HUES6 (cell line): ENCODE results near the gene PCNX2.
"Not testable (repeated sequence)": the region's sequence is repeated elsewhere in the genome, so short reads cannot be mapped to it uniquely, and the experiment has no call there.

Source experiments
- H3K27ac ChIP-seq: 2 replicates; pipeline ENCODE4 v1.7.0; 2013; ENCODE audit warnings: low read depth, mild to moderate bottlenecking, low read length, inconsistent platforms
- H3K27me3 ChIP-seq: 2 replicates; pipeline ENCODE4 v1.6.1; 2013; ENCODE audit warnings: low read length; ENCODE audit not compliant: control insufficient read depth, insufficient read depth
- H3K36me3 ChIP-seq: 2 replicates; pipeline ENCODE4 v1.6.1; 2013; ENCODE audit warnings: low read length; ENCODE audit not compliant: control insufficient read depth, insufficient read depth
- H3K4me1 ChIP-seq: 2 replicates; pipeline ENCODE4 v1.6.1; 2013; ENCODE audit warnings: low read length; ENCODE audit not compliant: control insufficient read depth, insufficient read depth
- H3K4me3 ChIP-seq: 2 replicates; pipeline ENCODE4 v1.5.1; 2013; ENCODE audit warnings: low read depth, low read length
- H3K9ac ChIP-seq: one replicate; pipeline ENCODE4 v1.6.1; 2013; ENCODE audit warnings: mild to moderate bottlenecking, low read length
- H3K9me3 ChIP-seq: 2 replicates; pipeline ENCODE4 v1.6.1; 2013; ENCODE audit warnings: low read depth, low read length; ENCODE audit not compliant: control insufficient read depth, insufficient read depth

The PCNX2 gene

DNA sequence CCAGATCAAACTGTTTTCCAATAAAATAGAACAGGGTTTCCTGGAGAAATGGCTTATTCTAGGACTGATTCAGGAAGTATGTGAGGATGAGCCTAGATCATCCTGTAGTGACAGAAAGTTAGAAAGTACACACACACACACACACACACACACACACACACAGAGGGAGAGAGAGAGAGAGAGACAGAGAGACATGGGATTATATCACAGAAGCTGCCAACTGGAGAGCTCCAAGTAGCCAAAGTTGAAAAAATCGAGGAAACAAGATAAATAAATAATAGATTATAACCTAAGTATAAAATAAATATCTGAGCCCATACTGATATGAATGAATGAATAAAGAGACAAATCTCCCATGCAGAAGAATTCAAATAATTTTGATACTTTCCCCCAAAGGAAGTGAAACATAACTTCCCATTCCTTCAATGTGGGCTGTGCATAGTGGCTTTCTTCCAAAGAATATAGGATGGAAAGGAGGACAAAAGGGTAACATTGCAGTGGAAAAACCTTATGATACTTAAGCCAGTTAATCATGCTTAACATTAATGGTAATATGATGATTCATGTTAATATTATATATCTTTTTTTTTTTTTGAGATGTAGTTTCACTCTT, 173.5 kb downstream of the PCNX2 start:
- H3K27ac ChIP-seq: no peak overlapping the region
- no peak overlapping the region for H3K4me3 ChIP-seq
- no peaks in the 10 kb centered on the region for H3K4me1 ChIP-seq
- H3K9me3 ChIP-seq: no peaks in the 10 kb centered on the region
- H3K36me3 ChIP-seq: peaks cover 23% of the 10 kb centered on the region
- no peaks in the 10 kb centered on the region for H3K27me3 ChIP-seq
- H3K9ac ChIP-seq: no peak overlapping the region

GRCh38 chr1:233114860-233115259, 180.7 kb downstream of the PCNX2 start:
- Histone ChIP-seq H3K27ac (peak overlapping the region; percentile 97), H3K27me3 (no peaks in the 10 kb centered on the region), H3K36me3 (peaks cover 7% of the 10 kb centered on the region; the same call in 1 of the 2 replicates), H3K9ac (peak overlapping the region; percentile 91), H3K9me3 (no peaks in the 10 kb centered on the region), H3K4me1 (peaks cover 41% of the 10 kb centered on the region), H3K4me3 (no peak overlapping the region)

GRCh38 chr1:233114159-233114558, 181.4 kb downstream of the PCNX2 start:
- H3K9me3 ChIP-seq: no peaks in the 10 kb centered on the region
- H3K27me3 ChIP-seq: no peaks in the 10 kb centered on the region
- peak overlapping the region; percentile 91 for H3K9ac ChIP-seq
- no peak overlapping the region; the same call in 1 of the 2 replicates for H3K4me3 ChIP-seq
- peaks cover 41% of the 10 kb centered on the region for H3K4me1 ChIP-seq
- H3K36me3 ChIP-seq: peaks cover 7% of the 10 kb centered on the region; the same call in 1 of the 2 replicates
- H3K27ac ChIP-seq: peak overlapping the region; percentile 97

DNA sequence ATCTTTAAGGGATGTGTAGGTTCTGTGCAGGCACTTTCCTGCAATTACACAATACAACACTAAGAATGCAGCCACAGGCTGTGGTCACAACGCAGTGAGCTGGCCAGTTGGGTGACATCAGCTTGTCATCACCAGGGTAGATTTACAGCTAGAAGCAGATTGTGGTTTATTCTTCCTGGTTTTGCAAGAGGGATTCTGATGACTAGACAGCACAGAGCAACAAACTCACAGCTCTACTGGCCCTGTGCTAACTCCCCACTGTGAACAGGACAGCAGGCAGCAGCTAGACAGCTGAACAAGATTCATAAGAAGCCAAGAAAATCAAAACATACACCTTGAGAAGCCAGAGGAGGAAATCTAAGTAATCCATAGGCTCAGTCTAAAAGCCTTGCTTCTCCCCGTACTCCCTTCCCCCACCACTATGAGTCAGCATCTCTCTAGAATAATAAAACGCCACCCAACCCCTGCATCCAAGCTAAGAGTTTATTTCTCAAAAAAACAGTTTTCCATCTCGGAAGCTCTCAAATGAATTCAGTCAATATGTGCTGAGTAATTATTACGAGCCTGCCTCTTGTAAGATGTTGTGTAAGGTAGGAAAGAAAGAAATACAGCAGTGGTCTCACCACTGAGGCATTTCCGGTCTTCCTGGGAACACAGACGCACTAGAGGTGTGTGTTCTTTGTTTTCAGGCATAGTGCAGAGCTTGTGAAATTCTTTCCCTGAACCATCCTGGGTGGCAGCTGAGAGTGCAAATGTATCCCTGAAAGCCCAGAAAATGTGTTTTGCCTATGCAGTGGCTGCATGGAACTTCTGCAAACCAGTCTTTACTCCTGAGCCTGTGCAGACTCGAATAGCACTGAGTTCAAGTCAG, 182.3 kb downstream of the PCNX2 start:
- Histone ChIP-seq H3K9me3 (no peaks in the 10 kb centered on the region), H3K36me3 (peaks cover 12% of the 10 kb centered on the region; the same call in 1 of the 2 replicates), H3K27me3 (no peaks in the 10 kb centered on the region), H3K27ac (peak overlapping the region; percentile 97), H3K9ac (peak overlapping the region; percentile 91), H3K4me1 (peaks cover 50% of the 10 kb centered on the region), H3K4me3 (peak overlapping the region; percentile 28; the same call in 1 of the 2 replicates)

DNA sequence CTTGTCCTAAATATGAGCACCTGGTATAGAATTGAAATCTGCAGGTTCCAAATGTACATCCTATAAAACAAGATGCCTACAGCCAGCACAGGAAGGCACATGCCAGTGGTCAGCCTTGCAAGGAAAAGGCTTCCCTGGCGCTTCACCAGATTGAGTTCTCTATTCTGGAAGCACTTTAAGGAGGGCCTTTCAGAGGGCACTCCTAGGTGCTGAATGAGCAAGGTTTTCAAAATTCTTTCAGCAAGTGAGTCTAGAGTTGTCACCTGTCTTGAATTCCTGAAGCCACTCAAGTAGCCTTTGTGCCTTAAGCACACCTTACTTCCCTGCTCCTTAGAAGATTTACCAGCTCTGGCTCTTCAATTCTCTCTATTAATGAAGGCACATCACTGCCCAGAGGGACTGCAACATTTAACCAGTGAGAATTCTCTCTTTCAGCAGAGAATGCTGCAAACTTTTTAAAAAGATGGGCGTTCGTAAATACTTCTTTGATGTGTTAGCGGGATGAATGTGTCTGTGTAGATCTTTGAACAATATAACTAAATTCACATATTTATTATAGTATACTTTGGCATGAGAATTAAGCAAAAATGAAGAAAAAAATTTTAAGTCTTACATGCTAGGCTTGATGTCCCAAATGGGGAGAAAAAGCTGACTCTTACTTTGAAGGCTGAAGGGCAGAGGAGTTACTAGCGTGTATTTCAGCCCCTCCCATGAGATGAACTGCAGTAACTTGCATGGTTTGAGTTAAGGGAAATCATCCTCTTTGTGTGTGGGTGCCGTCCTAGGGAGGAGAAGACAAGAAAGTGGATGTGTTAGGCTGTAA, 183.1 kb downstream of the PCNX2 start:
- peaks cover 58% of the 10 kb centered on the region for H3K4me1 ChIP-seq
- H3K36me3 ChIP-seq: peaks cover 13% of the 10 kb centered on the region; the same call in 1 of the 2 replicates
- H3K27ac ChIP-seq: peak overlapping the region; percentile 97
- peak overlapping the region; percentile 91 for H3K9ac ChIP-seq
- H3K4me3 ChIP-seq: peak overlapping the region; percentile 28; the same call in 1 of the 2 replicates
- H3K9me3 ChIP-seq: no peaks in the 10 kb centered on the region
- H3K27me3 ChIP-seq: no peaks in the 10 kb centered on the region

DNA sequence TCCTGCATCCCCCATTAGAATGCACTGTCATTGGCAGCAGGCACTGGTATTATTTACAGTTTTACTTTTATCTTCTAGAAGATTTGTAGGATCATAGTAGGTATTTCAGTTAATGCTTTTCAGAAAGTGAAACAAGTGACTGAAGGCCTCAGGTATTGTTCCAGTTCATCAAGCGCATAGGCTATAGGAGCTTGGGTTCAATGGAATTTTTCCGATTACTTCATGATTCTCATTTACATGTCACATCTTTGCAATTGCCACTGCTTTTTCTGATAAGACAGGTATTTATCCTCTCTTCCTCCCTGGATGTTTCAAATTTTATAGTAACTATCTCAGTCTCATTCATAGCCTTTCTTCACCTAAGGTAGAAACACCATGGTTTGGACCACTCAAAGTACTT, 183.8 kb downstream of the PCNX2 start:
- Histone ChIP-seq H3K27ac (peak overlapping the region; percentile 97), H3K9ac (no peak overlapping the region), H3K36me3 (peaks cover 13% of the 10 kb centered on the region; the same call in 1 of the 2 replicates), H3K4me1 (peaks cover 58% of the 10 kb centered on the region), H3K4me3 (no peak overlapping the region), H3K27me3 (no peaks in the 10 kb centered on the region), H3K9me3 (no peaks in the 10 kb centered on the region)

- H3K4me3 ChIP-seq: no peak overlapping the region
- peaks cover 21% of the 10 kb centered on the region for H3K36me3 ChIP-seq
- no peak overlapping the region for H3K9ac ChIP-seq
- no peaks in the 10 kb centered on the region for H3K9me3 ChIP-seq
- H3K27me3 ChIP-seq: no peaks in the 10 kb centered on the region
- H3K4me1 ChIP-seq: peaks cover 42% of the 10 kb centered on the region
- no peak overlapping the region for H3K27ac ChIP-seq
These were observed 186.4 kb downstream of the PCNX2 start for GRCh38 chr1:233109096-233109495.

GRCh38 chr1:233107716-233108130, 187.8 kb downstream of the PCNX2 start:
- Histone ChIP-seq H3K36me3 (peaks cover 21% of the 10 kb centered on the region), H3K27ac (peak overlapping the region; percentile 50), H3K4me1 (peaks cover 28% of the 10 kb centered on the region)
- H3K27me3 ChIP-seq, H3K9me3 ChIP-seq, H3K4me3 ChIP-seq, H3K9ac ChIP-seq: not testable (repeated sequence)

DNA sequence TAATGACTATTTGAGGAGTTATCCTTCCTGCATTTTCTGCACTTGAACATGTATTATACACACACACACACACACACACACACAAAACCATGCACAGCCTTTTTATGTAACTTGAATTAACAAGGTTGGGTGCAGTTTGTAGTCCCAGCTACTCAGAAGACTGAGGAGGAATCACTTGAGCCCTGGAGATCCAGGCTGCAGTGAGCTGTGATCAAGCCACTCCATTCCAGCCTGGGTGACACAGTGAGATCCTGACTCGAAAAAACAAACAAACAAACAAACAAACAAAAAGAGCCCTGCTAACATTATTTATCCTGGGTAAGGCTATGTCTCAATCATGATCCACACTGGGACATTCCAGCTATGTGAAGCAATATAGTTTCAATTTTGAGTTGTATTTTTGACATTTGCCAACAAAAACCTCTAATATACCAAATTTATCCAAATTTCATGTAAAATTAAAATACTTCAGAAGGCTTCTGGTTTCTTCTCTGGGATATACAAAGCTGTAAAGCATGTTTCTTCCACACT, 188.3 kb downstream of the PCNX2 start:
- Histone ChIP-seq H3K27ac (peak overlapping the region; percentile 50; the same call in 1 of the 2 replicates), H3K9me3 (no peaks in the 10 kb centered on the region), H3K36me3 (peaks cover 21% of the 10 kb centered on the region), H3K9ac (no peak overlapping the region), H3K4me1 (peaks cover 23% of the 10 kb centered on the region), H3K4me3 (no peak overlapping the region), H3K27me3 (no peaks in the 10 kb centered on the region)

DNA sequence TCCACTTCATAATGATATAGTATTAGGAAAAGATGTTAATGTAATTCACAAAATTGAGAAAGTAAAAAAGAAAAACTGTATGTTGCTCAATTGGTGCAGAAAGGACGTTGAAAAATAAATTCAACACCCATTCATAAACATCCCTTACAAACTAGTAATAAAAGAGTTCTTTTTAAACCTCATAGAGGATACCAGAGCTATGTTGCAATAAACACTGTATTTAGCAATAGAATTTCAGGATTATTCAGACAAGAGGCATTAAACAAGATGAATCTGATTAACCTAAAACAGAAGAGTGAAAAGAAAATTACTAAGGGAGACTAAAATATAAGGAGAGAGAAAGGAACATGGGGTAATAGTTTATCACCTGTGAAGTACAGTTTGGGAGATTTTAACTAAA, 190.3 kb downstream of the PCNX2 start:
- H3K4me3 ChIP-seq: no peak overlapping the region
- peaks cover 17% of the 10 kb centered on the region for H3K4me1 ChIP-seq
- H3K27ac ChIP-seq: no peak overlapping the region
- no peaks in the 10 kb centered on the region for H3K27me3 ChIP-seq
- no peak overlapping the region for H3K9ac ChIP-seq
- no peaks in the 10 kb centered on the region for H3K9me3 ChIP-seq
- peaks cover 14% of the 10 kb centered on the region for H3K36me3 ChIP-seq
